Common myeloid progenitor, CD34-positive (primary cell): ENCODE results near the gene IQUB.
"Not testable (repeated sequence)": the region's sequence is repeated elsewhere in the genome, so short reads cannot be mapped to it uniquely, and the experiment has no call there.

Source experiments
- CTCF ChIA-PET: fragments of 350-600 bp; sonication (Branson Sonifier 250); formaldehyde crosslinking; loops from one replicate; lab custom pipeline; 2021; ENCODE audit warnings: antibody characterized with exemption; lab: Charles Lee
- POLR2A ChIA-PET: fragments of 350-600 bp; sonication (Branson Sonifier 250); formaldehyde crosslinking; loops from one replicate; lab custom pipeline; 2021; ENCODE audit warnings: antibody characterized with exemption; lab: Charles Lee
- DNase-seq, 3 donors: peaks; one replicate each; pipeline versions ENCODE4 v3.0.0 to v3.0.0-alpha.2; 2013
- H3K27ac ChIP-seq, 2 experiments: 1 replicate in 1 of 2; 2 replicates in 1 of 2; pipeline ENCODE4 v1.7.0; 2013; ENCODE audit warnings: inconsistent platforms in 2 of 2, low read length in 2 of 2, mild to moderate bottlenecking in 2 of 2, low read depth in 1 of 2, moderate library complexity in 1 of 2; ENCODE audit not compliant: severe bottlenecking in 2 of 2, insufficient read depth in 1 of 2, poor library complexity in 1 of 2
- H3K27me3 ChIP-seq, 5 experiments: replicated peaks in 2 of 5; 1 replicate in 3 of 5; 2 replicates in 2 of 5; pipeline versions ENCODE4 v1.6.1 to v1.7.0; 2013; ENCODE audit warnings: low read length in 4 of 5, mild to moderate bottlenecking in 2 of 5, moderate library complexity in 2 of 5, inconsistent platforms in 1 of 5; ENCODE audit not compliant: insufficient read depth in 5 of 5, control insufficient read depth in 4 of 5
- H3K36me3 ChIP-seq, 4 experiments: 1 replicate in 2 of 4; 2 replicates in 2 of 4; pipeline versions ENCODE4 v1.6.1 to v1.7.0; 2013; ENCODE audit warnings: low read length in 3 of 4, control low read depth in 1 of 4, mild to moderate bottlenecking in 1 of 4; ENCODE audit not compliant: control insufficient read depth in 4 of 4, insufficient read depth in 4 of 4
- H3K4me1 ChIP-seq, 4 experiments: 1 replicate in 3 of 4; 2 replicates in 1 of 4; pipeline versions ENCODE4 v1.6.1 to v1.7.1; 2013; ENCODE audit warnings: low read length in 3 of 4, mild to moderate bottlenecking in 3 of 4, control low read depth in 1 of 4, inconsistent platforms in 1 of 4, moderate library complexity in 1 of 4; ENCODE audit not compliant: control insufficient read depth in 4 of 4, insufficient read depth in 4 of 4; ENCODE audit errors: control extremely low read depth in 1 of 4
- H3K4me3 ChIP-seq, 7 experiments: 1 replicate in 4 of 7; 2 replicates in 3 of 7; pipeline versions ENCODE4 v1.5.1 to v1.7.0; 2013; ENCODE audit warnings: mild to moderate bottlenecking in 7 of 7, low read length in 6 of 7, moderate library complexity in 6 of 7, inconsistent platforms in 2 of 7, low read depth in 2 of 7, control low read depth in 1 of 7; ENCODE audit not compliant: insufficient read depth in 4 of 7, control insufficient read depth in 1 of 7; ENCODE audit errors: extremely low read depth in 1 of 7
- H3K9me3 ChIP-seq, 5 experiments: 1 replicate in 4 of 5; 2 replicates in 1 of 5; pipeline versions ENCODE4 v1.6.1 to v1.7.1; 2013; ENCODE audit warnings: low read length in 4 of 5, mild to moderate bottlenecking in 2 of 5, inconsistent platforms in 1 of 5, low read depth in 1 of 5, moderate library complexity in 1 of 5; ENCODE audit not compliant: control insufficient read depth in 4 of 5, insufficient read depth in 2 of 5; ENCODE audit errors: control extremely low read depth in 1 of 5
- WGBS: methylation state at CpG from one replicate; pipeline ENCODE4 v1.1.5; 2013; ENCODE audit not compliant: insufficient coverage; 5-methylcytosine and 5-hydroxymethylcytosine counted together

The IQUB gene

DNA sequence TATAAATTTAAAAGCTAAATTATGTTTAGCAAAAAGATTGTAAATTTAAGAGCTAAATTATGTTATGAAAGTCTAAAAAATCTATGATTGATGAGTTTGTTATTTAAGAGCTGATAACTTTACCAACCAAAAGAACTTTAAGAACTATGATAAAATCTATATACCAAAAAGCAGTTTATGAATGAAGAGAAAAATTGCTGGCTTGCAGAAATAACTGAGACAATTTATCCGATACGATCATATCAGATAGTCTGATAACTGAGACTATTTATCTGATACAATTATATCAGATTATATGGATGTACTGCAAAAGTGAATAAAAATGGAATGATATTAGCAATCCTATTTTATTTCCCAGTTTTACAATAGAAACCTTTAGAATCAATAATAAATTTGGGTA, 50.2 kb downstream of the IQUB start:
- Histone ChIP-seq H3K27me3 (peaks cover 0 to 8% (median 0%) of the 10 kb centered on the region in 5 experiments), H3K27ac (no peak overlapping the region), H3K4me1 (no peaks in the 10 kb centered on the region), H3K36me3 (no peaks in the 10 kb centered on the region), H3K9me3 (no peaks in the 10 kb centered on the region), H3K4me3 (no peak overlapping the region)
- ChIA-PET POLR2A (no interaction called here), CTCF (interaction anchor here (1.9 kb wide), 1 partner anchor 10 kb away, joined by 5 read pairs; no protein-coding TSS in a partner anchor)
- WGBS = no CpG with 5 or more reads among the region's 2 CpGs
- no peak for DNase-seq

DNA sequence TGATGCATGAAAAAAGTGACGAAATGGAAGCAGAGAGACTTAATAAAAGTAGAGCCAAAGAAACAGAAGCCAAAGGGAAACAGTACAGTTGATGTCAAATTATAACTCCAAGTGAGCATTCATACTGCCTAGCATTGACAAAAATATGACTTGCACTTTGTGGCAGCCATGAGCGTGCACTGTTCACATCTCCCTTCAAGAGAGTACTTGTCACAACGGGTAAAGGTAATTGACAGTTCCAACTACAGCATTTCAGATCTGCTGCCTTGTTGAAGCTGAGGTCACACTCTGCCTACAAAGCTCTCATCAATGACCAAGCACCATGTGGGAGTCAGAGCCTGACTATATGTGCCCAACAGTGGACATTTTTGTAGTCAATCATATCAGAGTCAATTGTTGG, 54.3 kb downstream of the IQUB start:
- DNase-seq = no peak
- ChIA-PET CTCF (interaction anchor here (0.6 kb wide), 1 partner anchor 260 kb away, joined by 3 read pairs; no protein-coding TSS in a partner anchor), POLR2A (no interaction called here)
- Histone ChIP-seq H3K27me3 (peaks cover 0 to 8% (median 0%) of the 10 kb centered on the region in 5 experiments), H3K27ac (no peak overlapping the region), H3K4me3 (no peak overlapping the region), H3K36me3 (no peaks in the 10 kb centered on the region), H3K4me1 (no peaks in the 10 kb centered on the region), H3K9me3 (no peaks in the 10 kb centered on the region)
- 94% methylated on average over 3 of the region's 3 CpGs for WGBS

DNA sequence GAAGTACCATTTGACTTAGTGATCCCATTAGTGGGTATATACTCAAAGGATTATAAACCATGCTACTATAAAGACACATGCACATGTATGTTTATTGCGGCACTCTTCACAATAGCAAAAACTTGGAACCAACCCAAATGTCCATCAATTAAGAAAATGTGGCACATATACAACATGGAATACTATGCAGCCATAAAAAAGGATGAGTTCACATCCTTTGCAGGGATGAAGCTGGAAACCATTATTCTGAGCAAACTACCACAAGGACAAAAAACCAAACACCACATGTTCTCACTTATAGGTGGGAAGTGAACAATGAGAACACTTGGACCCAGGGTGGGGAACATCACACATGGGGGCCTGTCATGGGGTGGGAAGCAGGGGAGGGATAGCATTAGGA, 56.3 kb downstream of the IQUB start:
- H3K9me3 ChIP-seq, DNase-seq, CTCF ChIA-PET, H3K27ac ChIP-seq, POLR2A ChIA-PET, H3K4me3 ChIP-seq, H3K27me3 ChIP-seq, H3K4me1 ChIP-seq, H3K36me3 ChIP-seq: not testable (repeated sequence)
- WGBS = 100% methylated on average over 1 of the region's 1 CpG

DNA sequence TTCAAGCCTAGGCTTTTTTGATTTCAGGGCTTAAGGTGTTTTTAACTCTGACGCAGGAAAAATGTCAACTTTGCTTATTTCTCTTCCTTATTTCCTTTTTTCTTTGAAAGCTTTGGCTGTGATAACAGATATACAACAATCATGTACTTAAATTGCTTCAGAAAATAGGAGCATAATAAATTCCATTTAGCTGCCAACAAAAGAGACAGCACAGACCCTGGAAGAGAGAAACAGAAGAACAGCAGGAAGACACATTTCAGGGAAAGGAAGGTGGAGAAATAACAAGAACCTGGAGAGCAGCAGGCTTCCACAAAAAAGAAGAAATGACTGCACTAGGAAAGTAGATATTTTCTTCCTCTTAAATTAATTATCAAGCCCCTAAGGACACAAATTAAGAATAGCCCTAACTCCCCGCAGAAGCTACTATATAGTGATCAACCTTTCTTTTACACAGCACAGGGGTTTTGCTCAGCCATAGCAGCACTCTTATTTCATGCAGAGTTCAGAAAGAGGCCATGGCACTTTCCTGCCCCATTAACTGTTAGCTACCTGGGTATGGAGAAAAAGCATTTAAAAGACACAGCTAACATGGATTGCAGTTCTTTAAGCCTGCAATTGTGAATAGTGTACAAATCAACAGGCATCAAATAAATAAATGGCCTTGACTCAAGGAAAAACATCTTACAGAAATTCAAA, 61.5 kb downstream of the IQUB start:
- Histone ChIP-seq H3K4me3 (no peak overlapping the region), H3K36me3 (no peaks in the 10 kb centered on the region), H3K4me1 (no peaks in the 10 kb centered on the region), H3K27me3 (no peaks in the 10 kb centered on the region), H3K9me3 (no peaks in the 10 kb centered on the region), H3K27ac (no peak overlapping the region)
- no CpG with 5 or more reads among the region's 2 CpGs for WGBS
- ChIA-PET CTCF (interaction anchor here (0.7 kb wide), 1 partner anchor 20 kb away, joined by 3 read pairs; no protein-coding TSS in a partner anchor), POLR2A (no interaction called here)
- no peak for DNase-seq

GRCh38 chr7:123472327-123472726, 62.1 kb downstream of the IQUB start:
- ChIA-PET CTCF (interaction anchor here (0.7 kb wide), 1 partner anchor 21 kb away, joined by 3 read pairs; no protein-coding TSS in a partner anchor), POLR2A (no interaction called here)
- no peaks in the 10 kb centered on the region for H3K36me3 ChIP-seq
- DNase-seq = no peak
- no peak overlapping the region for H3K27ac ChIP-seq
- 100% methylated on average over 2 of the region's 2 CpGs for WGBS
- H3K4me3 ChIP-seq = no peak overlapping the region
- no peaks in the 10 kb centered on the region for H3K9me3 ChIP-seq
- H3K27me3 ChIP-seq = no peaks in the 10 kb centered on the region
- no peaks in the 10 kb centered on the region for H3K4me1 ChIP-seq

GRCh38 chr7:123468303-123468702, 66.1 kb downstream of the IQUB start:
- Histone ChIP-seq H3K4me1 (no peaks in the 10 kb centered on the region), H3K27me3 (no peaks in the 10 kb centered on the region), H3K9me3 (no peaks in the 10 kb centered on the region), H3K36me3 (no peaks in the 10 kb centered on the region), H3K27ac (no peak overlapping the region), H3K4me3 (no peak overlapping the region)
- DNase-seq = no peak
- 95% methylated on average over 4 of the region's 5 CpGs for WGBS
- ChIA-PET POLR2A (no interaction called here), CTCF (interaction anchor here (0.7 kb wide), 1 partner anchor 8 kb away, joined by 3 read pairs; no protein-coding TSS in a partner anchor)

DNA sequence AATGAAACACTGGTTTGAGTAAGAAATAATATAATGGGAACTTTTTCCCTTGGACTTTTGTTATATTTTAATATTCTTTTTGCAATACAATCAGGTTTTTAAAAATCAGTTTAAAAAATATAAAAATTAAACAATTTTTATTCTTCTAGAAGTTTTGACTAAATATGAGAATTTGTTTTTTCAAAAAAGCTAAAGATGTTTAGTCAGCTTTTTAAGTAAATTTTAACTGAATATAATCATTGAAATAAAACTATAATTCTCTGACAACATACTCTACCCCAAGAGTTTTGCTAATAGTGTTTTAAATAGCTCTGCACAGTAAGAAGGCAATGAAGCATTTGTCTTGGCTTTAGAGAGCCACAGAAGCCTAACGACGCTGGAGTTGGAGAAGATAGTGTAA, 70.5 kb downstream of the IQUB start:
- 100% methylated on average over 2 of the region's 2 CpGs for WGBS
- H3K4me1 ChIP-seq = no peaks in the 10 kb centered on the region
- no peak overlapping the region for H3K4me3 ChIP-seq
- DNase-seq = no peak
- ChIA-PET CTCF (no interaction called here), POLR2A (no interaction called here)
- H3K36me3 ChIP-seq = no peaks in the 10 kb centered on the region
- H3K27ac ChIP-seq = no peak overlapping the region
- H3K27me3 ChIP-seq = no peaks in the 10 kb centered on the region
- H3K9me3 ChIP-seq = no peaks in the 10 kb centered on the region
